KMS-11 (cell line): ENCODE results near the gene CCDC148.

Source experiments
- H2AFZ ChIP-seq: fragments of 200-600 bp; sonication (generic); 2 replicates; pipeline ENCODE4 v1.6.1; 2016; ENCODE audit warnings: antibody characterized with exemption, mixed run types, low read depth
- H3K27ac ChIP-seq: fragments of 200-600 bp; sonication (generic); 2 replicates; pipeline ENCODE4 v1.6.1; 2016; ENCODE audit warnings: mild to moderate bottlenecking, mixed run types
- H3K27me3 ChIP-seq: fragments of 200-600 bp; sonication (generic); 2 replicates; pipeline ENCODE4 v1.6.1; 2017; ENCODE audit warnings: mild to moderate bottlenecking, low read depth, mixed run types, moderate library complexity; ENCODE audit not compliant: insufficient read depth
- H3K36me3 ChIP-seq: fragments of 200-600 bp; sonication (generic); 2 replicates; pipeline ENCODE4 v1.6.1; 2017; ENCODE audit warnings: mild to moderate bottlenecking, mixed run types; ENCODE audit not compliant: insufficient read depth
- H3K4me1 ChIP-seq: fragments of 200-600 bp; sonication (generic); 2 replicates; pipeline ENCODE4 v1.6.1; 2016; ENCODE audit warnings: mild to moderate bottlenecking, low read depth, mixed run types; ENCODE audit not compliant: poor library complexity, severe bottlenecking
- H3K4me2 ChIP-seq: fragments of 200-600 bp; sonication (generic); 2 replicates; pipeline ENCODE4 v1.7.0; 2016; ENCODE audit warnings: mild to moderate bottlenecking, mixed run types
- H3K4me3 ChIP-seq: fragments of 200-600 bp; sonication (generic); IDR thresholded peaks from 2 replicates; pipeline ENCODE4 v1.6.1; 2017; ENCODE audit warnings: low read depth, low read length, mixed read lengths; ENCODE audit not compliant: insufficient read depth
- H3K79me2 ChIP-seq: fragments of 200-600 bp; sonication (generic); 2 replicates; pipeline ENCODE4 v1.6.1; 2016; ENCODE audit warnings: low read depth, mixed run types; ENCODE audit not compliant: insufficient read depth
- H3K9ac ChIP-seq: fragments of 200-600 bp; sonication (generic); 2 replicates; pipeline ENCODE4 v1.6.1; 2016; ENCODE audit warnings: mild to moderate bottlenecking, mixed run types
- H4K20me1 ChIP-seq: fragments of 200-600 bp; sonication (generic); 2 replicates; pipeline ENCODE4 v1.6.1; 2016; ENCODE audit warnings: mild to moderate bottlenecking, mixed run types; ENCODE audit not compliant: insufficient read depth
- CTCF ChIP-seq: fragments of 200-600 bp; sonication (generic); conservative IDR thresholded peaks from 2 replicates; pipeline ENCODE4 v1.6.1; 2017; ENCODE audit warnings: low read depth, mild to moderate bottlenecking, antibody characterized with exemption, low read length, moderate library complexity, mixed read lengths

CCDC148 gene

GRCh38 chr2:158172719-158173118 is 283.8 kb downstream of the CCDC148 start:
- Histone ChIP-seq H3K27ac (no peak overlapping the region), H4K20me1 (no peaks in the 10 kb centered on the region), H3K36me3 (no peaks in the 10 kb centered on the region), H2AFZ (no peak overlapping the region), H3K4me3 (no peak overlapping the region), H3K9ac (no peak overlapping the region), H3K4me2 (no peak overlapping the region), H3K4me1 (no peaks in the 10 kb centered on the region), H3K79me2 (no peaks in the 10 kb centered on the region), H3K27me3 (no peaks in the 10 kb centered on the region)
- no peak for TF ChIP-seq CTCF

- Histone ChIP-seq H3K27me3 (no peaks in the 10 kb centered on the region), H3K9ac (no peak overlapping the region), H3K36me3 (no peaks in the 10 kb centered on the region), H3K27ac (no peak overlapping the region), H4K20me1 (no peaks in the 10 kb centered on the region), H3K79me2 (no peaks in the 10 kb centered on the region), H2AFZ (no peak overlapping the region), H3K4me2 (no peak overlapping the region), H3K4me3 (no peak overlapping the region), H3K4me1 (no peaks in the 10 kb centered on the region)
- no peak for TF ChIP-seq CTCF
Observed at GRCh38 chr2:158154596-158154995, 302.0 kb downstream of the CCDC148 start.

- no peak overlapping the region for H3K27ac ChIP-seq
- no peaks in the 10 kb centered on the region for H4K20me1 ChIP-seq
- H3K9ac ChIP-seq, result no peak overlapping the region
- H3K79me2 ChIP-seq, result no peaks in the 10 kb centered on the region
- no peak for TF ChIP-seq CTCF
- no peak overlapping the region for H2AFZ ChIP-seq
- H3K27me3 ChIP-seq, result no peaks in the 10 kb centered on the region
- H3K4me2 ChIP-seq, result no peak overlapping the region
- no peaks in the 10 kb centered on the region for H3K4me1 ChIP-seq
- H3K4me3 ChIP-seq, result no peak overlapping the region
- no peaks in the 10 kb centered on the region for H3K36me3 ChIP-seq
Observed at GRCh38 chr2:158153270-158154015, 303.1 kb downstream of the CCDC148 start.

- no peak overlapping the region for H2AFZ ChIP-seq
- no peak overlapping the region for H3K27ac ChIP-seq
- H3K4me1 ChIP-seq, result no peaks in the 10 kb centered on the region
- H3K4me2 ChIP-seq, result no peak overlapping the region
- H3K36me3 ChIP-seq, result no peaks in the 10 kb centered on the region
- no peaks in the 10 kb centered on the region for H4K20me1 ChIP-seq
- no peak for TF ChIP-seq CTCF
- no peaks in the 10 kb centered on the region for H3K79me2 ChIP-seq
- no peaks in the 10 kb centered on the region for H3K27me3 ChIP-seq
- no peak overlapping the region for H3K9ac ChIP-seq
- no peak overlapping the region for H3K4me3 ChIP-seq
Observed at GRCh38 chr2:158144914-158145625, 311.5 kb downstream of the CCDC148 start.
